Heart left ventricle (tissue), 13 donors: ENCODE results near the gene LYRM4.

Experiments
- POLR2A ChIP-seq, 2 donors: fragments of 450-650 bp; IDR thresholded peaks; one replicate each; pipeline ENCODE4 v1.6.1; 2017; ENCODE audit warnings: antibody characterized with exemption in 2 of 2, mild to moderate bottlenecking in 2 of 2, moderate library complexity in 2 of 2
- TF ChIP-seq, protein P1 (sequence below), 12 donors: fragments of 200-600 bp; sonication (generic) in 4 of 12; IDR thresholded peaks; one replicate each; pipeline versions ENCODE4 v1.5.0 to v1.8.0; 2018 to 2022; ENCODE audit warnings: antibody characterized with exemption in 12 of 12, mild to moderate bottlenecking in 5 of 12
- donor health status: ischemic (EF 13 %, LVEDD 7.1; RV severe dilation, severe dysfunction).
- donor health status: DM: no; HTN: yes; CAD: no.
- donor health status: DM: no; HTN: no; CAD: no.
- donor health status: ischemic (EF 25% LVEDD 6.9; RV normal size, moderate dysfunction).
- donor health status: ischemic (EF 25% LVEDD 5.7; RV mildly dilated, moderate dysfunction).
- donor health status: ischemic (EF 35%, LVEDD 5.7; RV mildly dilated, moderate dysfunction).
- donor health status: nonischemic (EF 11% LVEDD 7.7; RV severe dilation, severe dysfunction).
- donor health status: DM: yes; HTN: yes; CAD: no.
- donor health status: PGD.
- donor health status: ischemic (EF 29% LVEDD 5.4; RV normal size, mild dysfunction).
- donor health status: nonischemic (EF 23%, LVEDD 6.1; RV moderate dilation, normal function).

DNA sequence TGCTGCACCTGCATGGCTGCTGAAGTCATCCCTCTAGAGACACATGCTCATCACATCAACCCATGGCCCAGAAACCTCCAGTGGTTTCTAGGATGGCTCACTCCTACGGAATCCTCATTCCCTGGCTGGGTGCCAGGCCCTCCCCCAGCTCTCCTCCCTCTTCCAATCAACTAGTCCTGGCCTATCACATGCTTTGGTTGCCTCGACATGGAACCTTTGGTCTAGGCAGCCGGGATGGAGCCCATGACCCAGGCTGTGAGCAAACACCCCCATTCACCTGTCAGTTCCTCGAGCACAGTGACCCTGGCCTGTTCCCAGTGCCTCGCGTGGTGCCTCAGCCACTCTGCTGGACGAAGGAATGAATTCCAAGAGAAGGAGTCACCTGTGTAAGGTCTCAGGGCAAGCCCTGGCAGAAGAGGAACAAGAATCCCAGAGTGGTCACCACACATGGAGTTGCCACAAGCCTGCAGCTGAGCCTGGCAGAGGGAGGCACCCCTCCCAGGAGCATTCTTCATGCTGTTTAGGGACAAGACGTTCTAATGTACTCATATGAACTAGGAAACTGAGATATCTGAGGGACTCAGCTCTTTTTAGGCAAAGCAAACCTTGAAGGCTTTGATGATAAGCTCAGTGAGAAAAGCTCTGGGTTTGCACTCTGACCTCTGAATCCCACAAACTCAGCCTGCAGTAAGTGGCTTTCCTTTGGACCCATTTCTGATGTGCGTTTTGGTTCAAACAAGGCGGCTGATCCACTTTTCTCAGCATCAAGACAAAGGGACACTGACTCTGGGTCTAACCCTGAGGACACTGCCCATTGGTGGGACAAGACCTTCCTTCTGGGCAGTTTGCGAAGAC lies 135.4 kb downstream of the LYRM4 start:
- TF ChIP-seq, protein P1, sequence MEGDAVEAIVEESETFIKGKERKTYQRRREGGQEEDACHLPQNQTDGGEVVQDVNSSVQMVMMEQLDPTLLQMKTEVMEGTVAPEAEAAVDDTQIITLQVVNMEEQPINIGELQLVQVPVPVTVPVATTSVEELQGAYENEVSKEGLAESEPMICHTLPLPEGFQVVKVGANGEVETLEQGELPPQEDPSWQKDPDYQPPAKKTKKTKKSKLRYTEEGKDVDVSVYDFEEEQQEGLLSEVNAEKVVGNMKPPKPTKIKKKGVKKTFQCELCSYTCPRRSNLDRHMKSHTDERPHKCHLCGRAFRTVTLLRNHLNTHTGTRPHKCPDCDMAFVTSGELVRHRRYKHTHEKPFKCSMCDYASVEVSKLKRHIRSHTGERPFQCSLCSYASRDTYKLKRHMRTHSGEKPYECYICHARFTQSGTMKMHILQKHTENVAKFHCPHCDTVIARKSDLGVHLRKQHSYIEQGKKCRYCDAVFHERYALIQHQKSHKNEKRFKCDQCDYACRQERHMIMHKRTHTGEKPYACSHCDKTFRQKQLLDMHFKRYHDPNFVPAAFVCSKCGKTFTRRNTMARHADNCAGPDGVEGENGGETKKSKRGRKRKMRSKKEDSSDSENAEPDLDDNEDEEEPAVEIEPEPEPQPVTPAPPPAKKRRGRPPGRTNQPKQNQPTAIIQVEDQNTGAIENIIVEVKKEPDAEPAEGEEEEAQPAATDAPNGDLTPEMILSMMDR (IDR thresholded peaks at IDR 0.05), result no peak
- no peak for TF ChIP-seq POLR2A (IDR thresholded peaks at IDR 0.05)
